NCI-H2227 (cell line): ENCODE measurements around the gene THOC2.
"Not testable (repeated sequence)": the region's sequence is repeated elsewhere in the genome, so short reads cannot be mapped to it uniquely, and the experiment has no call there.

ENCODE experiments used
- DNase-seq: peaks from one replicate; lab custom pipeline; 2025; ENCODE audit not compliant: unreplicated experiment; lab: John Stamatoyannopoulos, UW

The THOC2 gene

GRCh38 chrX:123738378-123738940 is 5.6 kb upstream of the THOC2 start:
- DNase-seq, result no peak

GRCh38 chrX:123736333-123736921 is 3.6 kb upstream of the THOC2 start:
- peak; percentile 14 for DNase-seq

- DNase-seq, result not testable (repeated sequence)
Measured at GRCh38 chrX:123735137-123735536, 2.3 kb upstream of the THOC2 start.

GRCh38 chrX:123734079-123734478 is 1.2 kb upstream of the THOC2 start:
- DNase-seq, result not testable (repeated sequence)

GRCh38 chrX:123731987-123732669 is 724 bp downstream of the THOC2 start:
- peak; percentile 39 for DNase-seq

GRCh38 chrX:123731258-123731986 is 1.4 kb downstream of the THOC2 start:
- peak; percentile 45 for DNase-seq

- DNase-seq, result no peak
Measured at GRCh38 chrX:123728554-123728953, 4.3 kb downstream of the THOC2 start.

- DNase-seq, result no peak
Measured at GRCh38 chrX:123728016-123728415, 4.8 kb downstream of the THOC2 start.

- DNase-seq, result not testable (repeated sequence)
Measured at GRCh38 chrX:123722193-123722592, 10.7 kb downstream of the THOC2 start.

GRCh38 chrX:123720486-123720885 is 12.4 kb downstream of the THOC2 start:
- DNase-seq, result no peak

- no peak for DNase-seq
Measured at GRCh38 chrX:123713841-123714240, 19.0 kb downstream of the THOC2 start.

GRCh38 chrX:123713434-123713833 is 19.4 kb downstream of the THOC2 start:
- DNase-seq, result no peak

GRCh38 chrX:123711201-123711600 is 21.7 kb downstream of the THOC2 start:
- DNase-seq, result not testable (repeated sequence)

- DNase-seq, result no peak
Measured at GRCh38 chrX:123704781-123705180, 28.1 kb downstream of the THOC2 start.

GRCh38 chrX:123698979-123699520 is 33.8 kb downstream of the THOC2 start:
- DNase-seq, result no peak

- DNase-seq, result no peak
Measured at GRCh38 chrX:123696334-123696733, 36.5 kb downstream of the THOC2 start.

GRCh38 chrX:123695242-123695641 is 37.6 kb downstream of the THOC2 start:
- no peak for DNase-seq

GRCh38 chrX:123691776-123692175 is 41.1 kb downstream of the THOC2 start:
- DNase-seq, result no peak

- DNase-seq, result no peak
Measured at GRCh38 chrX:123688524-123688923, 44.3 kb downstream of the THOC2 start.

GRCh38 chrX:123685232-123685631 is 47.6 kb downstream of the THOC2 start:
- DNase-seq, result no peak

GRCh38 chrX:123682186-123682585 is 50.7 kb downstream of the THOC2 start:
- no peak for DNase-seq
